Measurements from ENCODE around the gene ZBTB7C. TPM values are rescaled to one million over a fixed set of nuclear protein-coding genes. Genes with fewer than 3 reads are reported as not detected.

Gene ZBTB7C
- total and polyA plus RNA-seq, 4 donors, result 3.2 to 10.9 (median 3.7) TPM

DNA sequence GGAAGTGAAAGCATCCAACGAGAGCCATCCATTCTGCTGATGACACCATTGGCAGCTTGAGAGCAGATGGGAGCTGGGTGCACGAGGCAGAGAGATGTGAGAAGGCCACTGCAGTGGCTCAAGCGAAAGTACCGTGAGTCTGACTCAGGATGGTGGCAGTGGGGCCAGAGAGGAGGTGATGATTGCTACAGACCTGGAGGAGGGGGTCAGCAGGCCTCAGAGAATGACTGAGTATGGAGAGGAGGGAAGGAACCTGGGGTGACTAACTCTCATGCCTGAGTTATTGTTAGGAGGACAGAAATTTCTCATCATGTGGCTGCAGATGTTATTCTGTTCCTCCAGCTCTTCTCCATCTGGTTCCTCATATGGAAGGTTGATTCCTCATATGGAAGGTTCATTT, 8.8 kb upstream of the ZBTB7C start:
- no peak for TF ChIP-seq CTCF (IDR thresholded peaks at IDR 0.05; ENCODE audit: control extremely low read depth, extremely low read depth)
- H3K27me3 ChIP-seq (ENCODE audit: control insufficient read depth in 3 of 3, insufficient read depth in 3 of 3, low read length in 2 of 3), result peaks cover 0 to 11% (median 0%) of the 10 kb centered on the region in 3 donors
- ATAC-seq (ENCODE audit: insufficient read depth, low FRiP score) (no peak), DNase-seq (no peak)
- peaks cover 0 to 7% (median 0%) of the 10 kb centered on the region in 5 donors for H3K4me1 ChIP-seq (ENCODE audit: control insufficient read depth in 5 of 5, insufficient read depth in 5 of 5, low read length in 5 of 5)
- no peak overlapping the region for H3K27ac ChIP-seq (ENCODE audit: low read depth in 1 of 2, low read length in 1 of 2)
- no peak overlapping the region for H3K4me3 ChIP-seq
- H3K9ac ChIP-seq (ENCODE audit: insufficient read depth in 1 of 2, low read length in 2 of 2), result no peak overlapping the region
- H3K9me3 ChIP-seq (ENCODE audit: control insufficient read depth in 4 of 4, insufficient read depth in 3 of 4, low read length in 3 of 4), result no peaks in the 10 kb centered on the region
- H3K36me3 ChIP-seq (ENCODE audit: control insufficient read depth in 4 of 4, insufficient read depth in 4 of 4, low read length in 4 of 4), result no peaks in the 10 kb centered on the region
- WGBS, 2 donors, result 86 to 92% methylated on average over 4 of the region's 4 CpGs

DNA sequence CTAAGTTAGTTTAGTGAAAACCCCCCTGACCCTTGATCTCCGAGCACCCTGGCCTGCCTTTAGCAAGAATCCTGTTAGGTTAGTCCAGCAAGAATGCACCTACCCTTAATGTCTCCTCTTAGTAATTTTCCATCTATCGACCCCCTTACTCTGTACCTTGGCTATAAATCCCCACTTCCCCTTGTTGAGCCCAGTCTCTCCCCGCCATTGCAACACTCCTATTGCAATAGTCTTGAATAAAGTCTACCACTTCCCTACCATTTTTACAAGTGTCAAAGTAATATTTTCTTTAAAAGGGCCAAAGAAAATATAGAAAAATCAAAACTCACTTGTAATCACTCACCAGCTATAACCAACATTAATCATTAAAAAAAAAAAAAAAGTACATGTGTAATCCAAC, 4.2 kb upstream of the ZBTB7C start:
- ATAC-seq (ENCODE audit: insufficient read depth, low FRiP score) (no peak), DNase-seq (no peak)
- Histone ChIP-seq H3K36me3 (ENCODE audit: control insufficient read depth in 4 of 4, insufficient read depth in 4 of 4, low read length in 4 of 4) (no peaks in the 10 kb centered on the region), H3K27me3 (ENCODE audit: control insufficient read depth in 3 of 3, insufficient read depth in 3 of 3, low read length in 2 of 3) (peaks cover 0 to 27% (median 21%) of the 10 kb centered on the region in 3 donors), H3K9ac (ENCODE audit: insufficient read depth in 1 of 2, low read length in 2 of 2) (no peak overlapping the region), H3K9me3 (ENCODE audit: control insufficient read depth in 4 of 4, insufficient read depth in 3 of 4, low read length in 3 of 4) (no peaks in the 10 kb centered on the region), H3K4me3 (no peak overlapping the region), H3K27ac (ENCODE audit: low read depth in 1 of 2, low read length in 1 of 2) (no peak overlapping the region), H3K4me1 (ENCODE audit: control insufficient read depth in 5 of 5, insufficient read depth in 5 of 5, low read length in 5 of 5) (peaks cover 0 to 8% (median 7%) of the 10 kb centered on the region in 5 donors)
- WGBS, 2 donors, result 77 to 79% methylated on average over 3 of the region's 3 CpGs
- TF ChIP-seq CTCF (IDR thresholded peaks at IDR 0.05; ENCODE audit: control extremely low read depth, extremely low read depth), result no peak

DNA sequence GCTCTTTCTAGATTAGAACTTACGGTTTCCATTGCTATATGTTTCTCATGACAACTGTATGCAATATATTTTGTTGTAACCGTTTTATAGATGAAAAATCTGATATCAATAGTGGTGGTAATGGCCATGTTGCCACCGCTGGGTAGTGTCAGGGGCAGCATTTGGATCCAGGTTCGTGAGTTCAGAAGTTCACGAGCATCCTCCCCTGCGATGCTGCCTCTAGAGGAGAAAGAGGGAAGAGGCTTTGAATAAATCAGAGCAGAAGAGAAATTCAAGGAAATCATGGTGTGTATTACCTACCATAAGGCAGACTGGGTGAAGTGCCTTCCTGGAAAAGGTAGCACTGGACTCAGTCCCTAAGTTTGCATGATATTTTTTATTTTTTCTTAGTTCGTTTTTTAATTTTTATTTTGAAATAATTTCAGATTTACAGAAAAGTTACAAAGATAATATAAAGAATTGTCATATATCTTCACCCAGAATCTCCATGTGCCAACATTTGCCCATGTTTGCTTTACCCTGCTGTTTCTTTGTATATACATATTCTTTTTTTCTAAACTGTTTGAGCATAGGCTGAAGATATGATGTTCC, 3.3 kb upstream of the ZBTB7C start:
- TF ChIP-seq CTCF (IDR thresholded peaks at IDR 0.05; ENCODE audit: control extremely low read depth, extremely low read depth), result peak; percentile 20
- ATAC-seq (ENCODE audit: insufficient read depth, low FRiP score), result no peak
- H3K4me3 ChIP-seq, result no peak overlapping the region
- peaks cover 0 to 13% (median 8%) of the 10 kb centered on the region in 5 donors for H3K4me1 ChIP-seq (ENCODE audit: control insufficient read depth in 5 of 5, insufficient read depth in 5 of 5, low read length in 5 of 5)
- H3K27me3 ChIP-seq (ENCODE audit: control insufficient read depth in 3 of 3, insufficient read depth in 3 of 3, low read length in 2 of 3), result peaks cover 0 to 35% (median 30%) of the 10 kb centered on the region in 3 donors
- no peaks in the 10 kb centered on the region for H3K9me3 ChIP-seq (ENCODE audit: control insufficient read depth in 4 of 4, insufficient read depth in 3 of 4, low read length in 3 of 4)
- 13 to 17% methylated on average over 7 of the region's 7 CpGs for WGBS, 2 donors
- peak in 2 of 3 donors; percentile 25 to 41 for DNase-seq
- H3K9ac ChIP-seq (ENCODE audit: insufficient read depth in 1 of 2, low read length in 2 of 2), result no peak overlapping the region
- no peaks in the 10 kb centered on the region for H3K36me3 ChIP-seq (ENCODE audit: control insufficient read depth in 4 of 4, insufficient read depth in 4 of 4, low read length in 4 of 4)
- no peak overlapping the region for H3K27ac ChIP-seq (ENCODE audit: low read depth in 1 of 2, low read length in 1 of 2)

Measured in lung (tissue), 12 donors.